ENCODE measurements around the gene FLT1.

GRCh38 chr13:28489524-28489931 lies 5.4 kb downstream of the FLT1 start:
- TF ChIP-seq POLR2A (IDR thresholded peaks at IDR 0.05) (no peak), CTCF (IDR thresholded peaks at IDR 0.05) (no peak), EP300 (IDR thresholded peaks at IDR 0.05) (no peak)
